Glutamatergic neuron (in vitro differentiated cells): ENCODE measurements around the gene CAP2. TPM values are rescaled to one million over a fixed set of nuclear protein-coding genes. Genes with fewer than 3 reads are reported as not detected.
A peak's percentile ranks its signal among the peaks of the same experiment; 100 is the strongest.

ENCODE experiments used
- DNase-seq: peaks from one replicate; pipeline ENCODE4 v3.0.0; 2022
- H3K27ac Mint-ChIP-seq: one replicate; pipeline ENCODE4 v1.8.0; 2020; ENCODE audit warnings: mild to moderate bottlenecking, mixed read lengths, inconsistent platforms; ENCODE audit not compliant: unreplicated experiment
- H3K27me3 Mint-ChIP-seq: one replicate; pipeline ENCODE4 v1.8.0; 2020; ENCODE audit warnings: mild to moderate bottlenecking, moderate library complexity, mixed read lengths, inconsistent platforms; ENCODE audit not compliant: unreplicated experiment
- H3K36me3 Mint-ChIP-seq: one replicate; pipeline ENCODE4 v1.8.0; 2020; ENCODE audit warnings: mild to moderate bottlenecking, mixed read lengths, inconsistent platforms; ENCODE audit not compliant: unreplicated experiment
- H3K4me1 Mint-ChIP-seq: one replicate; pipeline ENCODE4 v1.8.0; 2020; ENCODE audit warnings: mild to moderate bottlenecking, low read depth, mixed read lengths, inconsistent platforms; ENCODE audit not compliant: unreplicated experiment
- H3K4me3 Mint-ChIP-seq: one replicate; pipeline ENCODE4 v1.8.0; 2020; ENCODE audit warnings: mild to moderate bottlenecking, mixed read lengths, inconsistent platforms; ENCODE audit not compliant: unreplicated experiment
- H3K9me3 Mint-ChIP-seq: one replicate; pipeline ENCODE4 v1.8.0; 2020; ENCODE audit warnings: mild to moderate bottlenecking, moderate library complexity, mixed read lengths, inconsistent platforms; ENCODE audit not compliant: unreplicated experiment
- CTCF ChIP-seq: fragments of 200-600 bp; sonication (generic); IDR thresholded peaks from one replicate; pipeline ENCODE4 v1.5.0; 2021; ENCODE audit not compliant: partially characterized antibody, unreplicated experiment
- long read RNA-seq: library from polyadenylated mRNA; unstranded; transcript quantifications from one replicate; pipeline ENCODE4 v2.0.0, GENCODE V29; 2020; ENCODE audit not compliant: unreplicated experiment
- total RNA-seq: library from RNA; stranded (reverse); fragmentation: NEBNext Ultra II Directional; extraction: Animal tissue kit (Norgen Biotek cat#: 25700); gene quantifications from one replicate; pipeline ENCODE4 v1.2.1, GENCODE V29; 2021; ENCODE audit not compliant: unreplicated experiment

CAP2 gene
- total RNA-seq: 24.4 TPM
- long read RNA-seq, transcript CAP2-201 (13 exons, 3,316 nt): major isoform, 16 of 23 reads
- long read RNA-seq, partial matches to known transcripts: 4 of 23 reads
- long read RNA-seq, other reads (novel, unspliced or antisense): 3 of 23 reads

GRCh38 chr6:17392978-17393891, at the start of gene CAP2:
TSS of gene CAP2 (plus strand) at chr6:17393595. CDS start at chr6:17421556, 27,961 bp downstream.
- Mint-ChIP-seq H3K27me3 (peaks cover 4% of the 10 kb centered on the region), H3K4me1 (peaks cover 2% of the 10 kb centered on the region), H3K4me3 (peak within 1 kb of the TSS; percentile 98), H3K36me3 (peaks cover 5% of the 10 kb centered on the region), H3K27ac (peak within 1 kb of the TSS; percentile 97), H3K9me3 (peaks cover 5% of the 10 kb centered on the region)
- TF ChIP-seq CTCF: no peak
- DNase-seq: peak; percentile 80

- Mint-ChIP-seq H3K9me3 (no peaks in the 10 kb centered on the region), H3K4me1 (no peaks in the 10 kb centered on the region), H3K27me3 (no peaks in the 10 kb centered on the region), H3K4me3 (no peak overlapping the region), H3K36me3 (no peaks in the 10 kb centered on the region), H3K27ac (no peak overlapping the region)
- TF ChIP-seq CTCF: no peak
- no peak for DNase-seq
Measured at GRCh38 chr6:17347012-17347411, 46.4 kb upstream of the CAP2 start.

GRCh38 chr6:17349427-17349826, 44.0 kb upstream of the CAP2 start:
- H3K27me3 Mint-ChIP-seq: no peaks in the 10 kb centered on the region
- TF ChIP-seq CTCF: no peak
- no peaks in the 10 kb centered on the region for H3K9me3 Mint-ChIP-seq

GRCh38 chr6:17352302-17352701, 41.1 kb upstream of the CAP2 start:
- Mint-ChIP-seq H3K27me3 (no peaks in the 10 kb centered on the region), H3K36me3 (no peaks in the 10 kb centered on the region)

More at GRCh38 chr6:17349427-17349826, 44.0 kb upstream of the CAP2 start:
- no peak overlapping the region for H3K27ac Mint-ChIP-seq
- no peaks in the 10 kb centered on the region for H3K4me1 Mint-ChIP-seq
- H3K36me3 Mint-ChIP-seq: no peaks in the 10 kb centered on the region
- DNase-seq: no peak
- no peak overlapping the region for H3K4me3 Mint-ChIP-seq

More at GRCh38 chr6:17352302-17352701, 41.1 kb upstream of the CAP2 start:
- Mint-ChIP-seq H3K4me1 (no peaks in the 10 kb centered on the region), H3K27ac (no peak overlapping the region), H3K9me3 (no peaks in the 10 kb centered on the region), H3K4me3 (no peak overlapping the region)
- no peak for DNase-seq
- no peak for TF ChIP-seq CTCF
